OCI-LY7 (cell line): ENCODE measurements around the gene ATG16L2.

Source experiments
- CTCF ChIP-seq: fragments of 200-600 bp; sonication (generic); conservative IDR thresholded peaks from 2 replicates; pipeline ENCODE4 v1.5.1; 2014; ENCODE audit warnings: mild to moderate bottlenecking, antibody characterized with exemption, low read length, moderate library complexity, mixed read lengths
- EZH2phosphoT487 ChIP-seq: fragments of 200-600 bp; sonication (generic); IDR thresholded peaks from 2 replicates; pipeline ENCODE4 v1.6.1; 2018; ENCODE audit warnings: low read depth, borderline replicate concordance, mild to moderate bottlenecking, mixed run types, antibody characterized with exemption, low read length, moderate library complexity, mixed read lengths

DNA sequence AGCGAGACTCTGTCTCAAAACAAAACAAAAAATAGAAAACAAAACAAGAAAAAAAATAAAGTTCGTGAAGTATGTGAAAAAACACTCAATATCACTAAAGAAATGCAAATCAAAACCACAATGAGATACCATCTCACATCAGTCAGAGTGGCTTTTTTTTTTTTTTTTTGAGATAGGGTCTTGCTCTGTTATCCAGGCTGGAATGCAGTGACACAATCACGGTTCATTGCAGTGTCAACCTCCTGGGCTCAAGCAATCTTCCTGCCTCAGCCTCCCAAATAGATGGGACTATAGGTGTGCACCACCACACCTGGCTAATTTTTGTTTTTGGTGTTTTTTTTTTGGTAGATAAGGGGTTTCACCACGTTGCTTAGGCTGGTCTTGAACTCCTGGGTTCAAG lies 37.5 kb downstream of the ATG16L2 start:
- TF ChIP-seq CTCF: no peak
- no peak for TF ChIP-seq EZH2phosphoT487
